ENCODE measurements around the gene CXCL14. TPM values are rescaled to one million over a fixed set of nuclear protein-coding genes. Genes with fewer than 3 reads are reported as not detected.

CXCL14 gene
- total and polyA plus RNA-seq, 2 experiments from 2014 or later, result 1.7 TPM; not detected in 1

DNA sequence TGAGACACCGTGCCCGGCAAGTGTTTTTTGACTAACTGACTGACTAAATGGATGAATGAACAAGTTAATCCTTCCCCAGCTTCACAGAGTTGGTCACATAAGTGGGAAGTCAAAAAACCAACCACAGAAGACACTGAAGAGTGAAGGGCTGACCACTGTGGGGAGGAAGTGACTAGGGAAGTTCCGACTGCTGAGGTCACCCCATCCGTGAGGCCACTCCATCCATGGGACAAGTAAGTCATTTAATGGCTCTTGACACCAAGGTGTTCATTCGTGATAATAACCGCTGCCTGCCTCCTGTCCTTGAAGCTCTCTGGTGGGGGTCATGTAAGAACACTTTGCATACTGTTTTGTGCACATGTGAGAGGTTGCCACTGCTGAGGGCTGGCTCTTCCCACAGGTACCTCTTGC, 22.2 kb upstream of the CXCL14 start:
- no peak overlapping the region for H2AFZ ChIP-seq
- H3F3A ChIP-seq (replicated peaks; ENCODE audit: low read depth), result no peaks in the 10 kb centered on the region
- Mint-ChIP-seq H3K36me3 (ENCODE audit: low read depth) (no peaks in the 10 kb centered on the region), H3K4me1 (peaks cover 3% of the 10 kb centered on the region; the same call in 1 of the 3 replicates), H3K9me3 (no peaks in the 10 kb centered on the region; the same call in 2 of the 3 replicates), H3K4me3 (no peak overlapping the region), H3K27ac (no peak overlapping the region), H3K27me3 (ENCODE audit: insufficient read depth, low read depth, poor library complexity) (peaks cover 7% of the 10 kb centered on the region)
- no peaks in the 10 kb centered on the region for H4K20me1 ChIP-seq (replicated peaks; ENCODE audit: insufficient read depth)
- no peak overlapping the region for H3K27ac ChIP-seq (ENCODE audit: low read depth)
- DNase-seq (ENCODE audit: low spot score), result no peak
- no peaks in the 10 kb centered on the region for H3K36me3 ChIP-seq (ENCODE audit: insufficient read depth)
- no peaks in the 10 kb centered on the region for H3K4me1 ChIP-seq (ENCODE audit: insufficient read depth)
- no peak overlapping the region for H3K4me3 ChIP-seq
- H3K27me3 ChIP-seq (ENCODE audit: insufficient read depth), result no peaks in the 10 kb centered on the region
- ATAC-seq, result no peak
- no peak overlapping the region for H3K4me2 ChIP-seq
- no peak for TF ChIP-seq ZNF331 (CRISPR knock-in tag; IDR thresholded peaks at IDR 0.05; ENCODE audit: low read depth)
- no peak for TF ChIP-seq ZNF114 (CRISPR knock-in tag; IDR thresholded peaks at IDR 0.05)
- no peak for TF ChIP-seq EZH2phosphoT487 (IDR thresholded peaks at IDR 0.05; ENCODE audit: unreplicated experiment)
- TF ChIP-seq NANOG (IDR thresholded peaks at IDR 0.05; ENCODE audit: borderline replicate concordance), result no peak
- no peak for TF ChIP-seq STAT1 (IDR thresholded peaks at IDR 0.05; ENCODE audit: unreplicated experiment)
- TF ChIP-seq, protein P1, sequence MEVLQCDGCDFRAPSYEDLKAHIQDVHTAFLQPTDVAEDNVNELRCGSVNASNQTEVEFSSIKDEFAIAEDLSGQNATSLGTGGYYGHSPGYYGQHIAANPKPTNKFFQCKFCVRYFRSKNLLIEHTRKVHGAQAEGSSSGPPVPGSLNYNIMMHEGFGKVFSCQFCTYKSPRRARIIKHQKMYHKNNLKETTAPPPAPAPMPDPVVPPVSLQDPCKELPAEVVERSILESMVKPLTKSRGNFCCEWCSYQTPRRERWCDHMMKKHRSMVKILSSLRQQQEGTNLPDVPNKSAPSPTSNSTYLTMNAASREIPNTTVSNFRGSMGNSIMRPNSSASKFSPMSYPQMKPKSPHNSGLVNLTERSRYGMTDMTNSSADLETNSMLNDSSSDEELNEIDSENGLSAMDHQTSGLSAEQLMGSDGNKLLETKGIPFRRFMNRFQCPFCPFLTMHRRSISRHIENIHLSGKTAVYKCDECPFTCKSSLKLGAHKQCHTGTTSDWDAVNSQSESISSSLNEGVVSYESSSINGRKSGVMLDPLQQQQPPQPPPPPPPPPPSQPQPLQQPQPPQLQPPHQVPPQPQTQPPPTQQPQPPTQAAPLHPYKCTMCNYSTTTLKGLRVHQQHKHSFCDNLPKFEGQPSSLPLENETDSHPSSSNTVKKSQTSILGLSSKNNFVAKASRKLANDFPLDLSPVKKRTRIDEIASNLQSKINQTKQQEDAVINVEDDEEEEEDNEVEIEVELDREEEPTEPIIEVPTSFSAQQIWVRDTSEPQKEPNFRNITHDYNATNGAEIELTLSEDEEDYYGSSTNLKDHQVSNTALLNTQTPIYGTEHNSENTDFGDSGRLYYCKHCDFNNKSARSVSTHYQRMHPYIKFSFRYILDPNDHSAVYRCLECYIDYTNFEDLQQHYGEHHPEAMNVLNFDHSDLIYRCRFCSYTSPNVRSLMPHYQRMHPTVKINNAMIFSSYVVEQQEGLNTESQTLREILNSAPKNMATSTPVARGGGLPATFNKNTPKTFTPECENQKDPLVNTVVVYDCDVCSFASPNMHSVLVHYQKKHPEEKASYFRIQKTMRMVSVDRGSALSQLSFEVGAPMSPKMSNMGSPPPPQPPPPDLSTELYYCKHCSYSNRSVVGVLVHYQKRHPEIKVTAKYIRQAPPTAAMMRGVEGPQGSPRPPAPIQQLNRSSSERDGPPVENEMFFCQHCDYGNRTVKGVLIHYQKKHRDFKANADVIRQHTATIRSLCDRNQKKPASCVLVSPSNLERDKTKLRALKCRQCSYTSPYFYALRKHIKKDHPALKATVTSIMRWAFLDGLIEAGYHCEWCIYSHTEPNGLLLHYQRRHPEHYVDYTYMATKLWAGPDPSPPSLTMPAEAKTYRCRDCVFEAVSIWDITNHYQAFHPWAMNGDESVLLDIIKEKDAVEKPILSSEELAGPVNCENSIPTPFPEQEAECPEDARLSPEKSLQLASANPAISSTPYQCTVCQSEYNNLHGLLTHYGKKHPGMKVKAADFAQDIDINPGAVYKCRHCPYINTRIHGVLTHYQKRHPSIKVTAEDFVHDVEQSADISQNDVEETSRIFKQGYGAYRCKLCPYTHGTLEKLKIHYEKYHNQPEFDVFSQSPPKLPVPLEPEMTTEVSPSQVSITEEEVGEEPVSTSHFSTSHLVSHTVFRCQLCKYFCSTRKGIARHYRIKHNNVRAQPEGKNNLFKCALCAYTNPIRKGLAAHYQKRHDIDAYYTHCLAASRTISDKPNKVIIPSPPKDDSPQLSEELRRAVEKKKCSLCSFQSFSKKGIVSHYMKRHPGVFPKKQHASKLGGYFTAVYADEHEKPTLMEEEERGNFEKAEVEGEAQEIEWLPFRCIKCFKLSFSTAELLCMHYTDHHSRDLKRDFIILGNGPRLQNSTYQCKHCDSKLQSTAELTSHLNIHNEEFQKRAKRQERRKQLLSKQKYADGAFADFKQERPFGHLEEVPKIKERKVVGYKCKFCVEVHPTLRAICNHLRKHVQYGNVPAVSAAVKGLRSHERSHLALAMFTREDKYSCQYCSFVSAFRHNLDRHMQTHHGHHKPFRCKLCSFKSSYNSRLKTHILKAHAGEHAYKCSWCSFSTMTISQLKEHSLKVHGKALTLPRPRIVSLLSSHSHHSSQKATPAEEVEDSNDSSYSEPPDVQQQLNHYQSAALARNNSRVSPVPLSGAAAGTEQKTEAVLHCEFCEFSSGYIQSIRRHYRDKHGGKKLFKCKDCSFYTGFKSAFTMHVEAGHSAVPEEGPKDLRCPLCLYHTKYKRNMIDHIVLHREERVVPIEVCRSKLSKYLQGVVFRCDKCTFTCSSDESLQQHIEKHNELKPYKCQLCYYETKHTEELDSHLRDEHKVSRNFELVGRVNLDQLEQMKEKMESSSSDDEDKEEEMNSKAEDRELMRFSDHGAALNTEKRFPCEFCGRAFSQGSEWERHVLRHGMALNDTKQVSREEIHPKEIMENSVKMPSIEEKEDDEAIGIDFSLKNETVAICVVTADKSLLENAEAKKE (CRISPR knock-in tag; IDR thresholded peaks at IDR 0.05), result no peak
- TF ChIP-seq EZH2 (IDR thresholded peaks at IDR 0.05; ENCODE audit: low read depth, unreplicated experiment), result no peak
- no peak for TF ChIP-seq CREB1 (CRISPR knock-in tag; IDR thresholded peaks at IDR 0.05; ENCODE audit: low read depth)
- TF ChIP-seq, protein P2, sequence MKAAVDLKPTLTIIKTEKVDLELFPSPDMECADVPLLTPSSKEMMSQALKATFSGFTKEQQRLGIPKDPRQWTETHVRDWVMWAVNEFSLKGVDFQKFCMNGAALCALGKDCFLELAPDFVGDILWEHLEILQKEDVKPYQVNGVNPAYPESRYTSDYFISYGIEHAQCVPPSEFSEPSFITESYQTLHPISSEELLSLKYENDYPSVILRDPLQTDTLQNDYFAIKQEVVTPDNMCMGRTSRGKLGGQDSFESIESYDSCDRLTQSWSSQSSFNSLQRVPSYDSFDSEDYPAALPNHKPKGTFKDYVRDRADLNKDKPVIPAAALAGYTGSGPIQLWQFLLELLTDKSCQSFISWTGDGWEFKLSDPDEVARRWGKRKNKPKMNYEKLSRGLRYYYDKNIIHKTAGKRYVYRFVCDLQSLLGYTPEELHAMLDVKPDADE (IDR thresholded peaks at IDR 0.05), result no peak
- TF ChIP-seq, protein P3, sequence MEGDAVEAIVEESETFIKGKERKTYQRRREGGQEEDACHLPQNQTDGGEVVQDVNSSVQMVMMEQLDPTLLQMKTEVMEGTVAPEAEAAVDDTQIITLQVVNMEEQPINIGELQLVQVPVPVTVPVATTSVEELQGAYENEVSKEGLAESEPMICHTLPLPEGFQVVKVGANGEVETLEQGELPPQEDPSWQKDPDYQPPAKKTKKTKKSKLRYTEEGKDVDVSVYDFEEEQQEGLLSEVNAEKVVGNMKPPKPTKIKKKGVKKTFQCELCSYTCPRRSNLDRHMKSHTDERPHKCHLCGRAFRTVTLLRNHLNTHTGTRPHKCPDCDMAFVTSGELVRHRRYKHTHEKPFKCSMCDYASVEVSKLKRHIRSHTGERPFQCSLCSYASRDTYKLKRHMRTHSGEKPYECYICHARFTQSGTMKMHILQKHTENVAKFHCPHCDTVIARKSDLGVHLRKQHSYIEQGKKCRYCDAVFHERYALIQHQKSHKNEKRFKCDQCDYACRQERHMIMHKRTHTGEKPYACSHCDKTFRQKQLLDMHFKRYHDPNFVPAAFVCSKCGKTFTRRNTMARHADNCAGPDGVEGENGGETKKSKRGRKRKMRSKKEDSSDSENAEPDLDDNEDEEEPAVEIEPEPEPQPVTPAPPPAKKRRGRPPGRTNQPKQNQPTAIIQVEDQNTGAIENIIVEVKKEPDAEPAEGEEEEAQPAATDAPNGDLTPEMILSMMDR (conservative IDR thresholded peaks at IDR 0.05; ENCODE audit: low read depth in 2 of 2), result no peak
- TF ChIP-seq POLR2AphosphoS5 (IDR thresholded peaks at IDR 0.05; ENCODE audit: low read depth), result no peak
- TF ChIP-seq JUNB (IDR thresholded peaks at IDR 0.05; ENCODE audit: unreplicated experiment), result no peak
- TF ChIP-seq, protein P4, sequence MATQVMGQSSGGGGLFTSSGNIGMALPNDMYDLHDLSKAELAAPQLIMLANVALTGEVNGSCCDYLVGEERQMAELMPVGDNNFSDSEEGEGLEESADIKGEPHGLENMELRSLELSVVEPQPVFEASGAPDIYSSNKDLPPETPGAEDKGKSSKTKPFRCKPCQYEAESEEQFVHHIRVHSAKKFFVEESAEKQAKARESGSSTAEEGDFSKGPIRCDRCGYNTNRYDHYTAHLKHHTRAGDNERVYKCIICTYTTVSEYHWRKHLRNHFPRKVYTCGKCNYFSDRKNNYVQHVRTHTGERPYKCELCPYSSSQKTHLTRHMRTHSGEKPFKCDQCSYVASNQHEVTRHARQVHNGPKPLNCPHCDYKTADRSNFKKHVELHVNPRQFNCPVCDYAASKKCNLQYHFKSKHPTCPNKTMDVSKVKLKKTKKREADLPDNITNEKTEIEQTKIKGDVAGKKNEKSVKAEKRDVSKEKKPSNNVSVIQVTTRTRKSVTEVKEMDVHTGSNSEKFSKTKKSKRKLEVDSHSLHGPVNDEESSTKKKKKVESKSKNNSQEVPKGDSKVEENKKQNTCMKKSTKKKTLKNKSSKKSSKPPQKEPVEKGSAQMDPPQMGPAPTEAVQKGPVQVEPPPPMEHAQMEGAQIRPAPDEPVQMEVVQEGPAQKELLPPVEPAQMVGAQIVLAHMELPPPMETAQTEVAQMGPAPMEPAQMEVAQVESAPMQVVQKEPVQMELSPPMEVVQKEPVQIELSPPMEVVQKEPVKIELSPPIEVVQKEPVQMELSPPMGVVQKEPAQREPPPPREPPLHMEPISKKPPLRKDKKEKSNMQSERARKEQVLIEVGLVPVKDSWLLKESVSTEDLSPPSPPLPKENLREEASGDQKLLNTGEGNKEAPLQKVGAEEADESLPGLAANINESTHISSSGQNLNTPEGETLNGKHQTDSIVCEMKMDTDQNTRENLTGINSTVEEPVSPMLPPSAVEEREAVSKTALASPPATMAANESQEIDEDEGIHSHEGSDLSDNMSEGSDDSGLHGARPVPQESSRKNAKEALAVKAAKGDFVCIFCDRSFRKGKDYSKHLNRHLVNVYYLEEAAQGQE (IDR thresholded peaks at IDR 0.05; ENCODE audit: unreplicated experiment), result no peak
- H3K9me2 ChIP-seq (ENCODE audit: insufficient read depth), result no peaks in the 10 kb centered on the region
- H3K79me2 ChIP-seq (replicated peaks; ENCODE audit: insufficient read depth), result no peaks in the 10 kb centered on the region
